Stimulated activated CD8-positive, alpha-beta memory T cell treated with anti-CD3 and anti-CD28 coated beads, Interleukin-12 subunit alpha, Interleukin-12 subunit beta, amount 100 ng/mL, for 4 hours (primary cell): ENCODE results near the gene PCDHA10.

Experiments used
- DNase-seq: peaks from one replicate; pipeline ENCODE4 v3.0.0-alpha.2; 2020; ENCODE audit warnings: low read depth

Gene PCDHA10

DNA sequence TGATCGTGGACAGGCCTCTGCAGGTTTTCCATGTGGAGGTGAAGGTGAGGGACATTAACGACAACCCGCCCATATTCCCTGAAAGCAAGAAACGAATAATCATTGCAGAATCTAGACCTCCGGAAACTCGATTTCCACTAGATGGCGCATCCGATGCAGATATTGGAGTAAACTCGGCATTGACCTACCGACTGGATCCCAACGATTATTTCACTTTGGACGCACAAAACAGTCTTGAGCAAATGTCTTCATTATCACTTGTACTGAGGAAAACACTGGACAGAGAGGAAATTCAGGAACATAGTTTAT, 26.8 kb downstream of the PCDHA10 start:
- no peak for DNase-seq

DNA sequence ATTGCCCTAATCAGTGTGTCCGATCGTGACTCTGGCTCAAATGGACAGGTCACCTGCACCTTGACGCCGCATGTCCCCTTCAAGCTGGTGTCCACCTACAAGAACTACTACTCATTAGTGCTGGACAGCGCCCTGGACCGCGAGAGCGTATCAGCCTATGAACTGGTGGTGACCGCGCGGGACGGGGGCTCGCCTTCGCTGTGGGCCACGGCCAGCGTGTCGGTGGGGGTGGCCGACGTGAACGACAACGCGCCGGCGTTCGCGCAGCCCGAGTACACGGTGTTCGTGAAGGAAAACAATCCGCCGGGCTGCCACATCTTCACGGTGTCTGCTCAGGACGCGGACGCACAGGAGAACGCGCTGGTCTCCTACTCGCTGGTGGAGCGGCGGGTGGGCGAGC, 27.7 kb downstream of the PCDHA10 start:
- DNase-seq, result no peak

DNA sequence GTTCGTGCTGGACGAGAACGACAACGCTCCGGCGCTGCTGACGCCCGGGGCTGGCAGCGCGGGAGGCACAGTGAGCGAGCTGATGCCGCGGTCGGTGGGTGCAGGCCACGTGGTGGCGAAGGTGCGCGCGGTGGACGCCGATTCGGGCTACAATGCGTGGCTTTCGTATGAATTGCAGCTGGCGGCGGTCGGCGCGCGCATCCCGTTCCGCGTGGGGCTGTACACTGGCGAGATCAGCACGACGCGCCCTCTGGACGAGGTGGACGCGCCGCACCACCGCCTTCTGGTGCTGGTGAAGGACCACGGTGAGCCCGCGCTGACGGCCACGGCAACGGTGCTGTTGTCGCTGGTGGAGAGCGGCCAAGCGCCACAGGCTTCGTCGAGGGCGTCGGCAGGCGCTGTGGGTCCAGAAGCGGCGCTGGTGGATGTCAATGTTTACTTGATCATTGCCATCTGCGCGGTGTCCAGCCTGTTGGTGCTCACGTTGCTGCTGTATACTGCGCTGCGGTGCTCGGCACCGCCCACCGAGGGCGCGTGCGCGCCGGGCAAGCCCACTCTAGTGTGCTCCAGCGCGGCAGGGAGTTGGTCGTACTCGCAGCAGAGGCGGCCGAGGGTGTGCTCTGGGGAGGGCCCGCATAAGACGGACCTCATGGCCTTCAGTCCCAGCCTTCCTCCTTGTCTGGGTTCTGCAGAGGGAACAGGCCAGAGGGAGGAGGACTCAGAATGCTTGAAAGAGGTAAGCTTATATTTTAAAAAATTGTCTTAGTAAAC, 28.4 kb downstream of the PCDHA10 start:
- DNase-seq, result no peak

DNA sequence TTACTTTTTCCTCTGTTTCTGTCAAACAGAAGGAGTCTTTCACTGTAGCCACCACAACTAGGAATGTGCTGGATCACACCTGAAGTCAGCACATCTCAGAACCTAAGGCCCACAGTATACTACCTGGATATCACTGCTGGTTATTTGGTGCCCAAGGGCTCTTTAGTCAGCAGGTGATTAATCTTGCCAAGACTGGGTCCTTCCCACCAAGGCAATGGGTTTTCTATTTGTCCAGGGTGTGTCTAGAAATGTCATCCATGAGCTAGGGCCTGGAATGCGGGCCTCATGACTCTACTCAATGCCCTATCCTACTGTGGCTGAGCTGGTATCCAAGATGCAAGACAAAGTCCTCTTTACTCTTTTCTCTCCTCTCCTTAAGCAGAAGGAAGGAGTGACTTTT, 60.6 kb downstream of the PCDHA10 start:
- no peak for DNase-seq
